B cell (primary cell): Measurements from ENCODE around the gene DOLPP1. TPM values are rescaled to one million over a fixed set of nuclear protein-coding genes. Genes with fewer than 3 reads are reported as not detected.
A peak's percentile ranks its signal among the peaks of the same experiment; 100 is the strongest.

Experiments used
- ATAC-seq: fragments of 200-7000 bp; cut with Tn5 transposase; one replicate; pipeline ENCODE4 v1.10.0; 2021; ENCODE audit warnings: low read depth, mild to moderate bottlenecking, moderate number of reproducible peaks, moderate library complexity
- CTCF ChIA-PET: fragments of 350-600 bp; sonication (Branson Sonifier 250); formaldehyde crosslinking; loops from one replicate; lab custom pipeline; 2021; ENCODE audit warnings: antibody characterized with exemption, inconsistent platforms; lab: Charles Lee
- POLR2A ChIA-PET: fragments of 350-600 bp; sonication (Branson Sonifier 250); formaldehyde crosslinking; loops from one replicate; lab custom pipeline; 2021; ENCODE audit warnings: antibody characterized with exemption; lab: Charles Lee
- DNase-seq: peaks from one replicate; pipeline ENCODE4 v3.0.0; 2013
- H2AFZ ChIP-seq: 2 replicates; pipeline ENCODE4 v1.6.1; 2012; ENCODE audit warnings: mild to moderate bottlenecking, low read depth, low read length; ENCODE audit not compliant: insufficient read depth, poor library complexity, severe bottlenecking
- H3K27ac ChIP-seq, 2 donors: 1 replicate in 1 of 2; 2 replicates in 1 of 2; pipeline ENCODE4 v1.5.1; 2012 to 2013; ENCODE audit warnings: low read length in 2 of 2, mild to moderate bottlenecking in 2 of 2, moderate library complexity in 1 of 2
- H3K27me3 ChIP-seq, 4 experiments: fragments of 200-600 bp in 1 of 4; sonication (generic) in 1 of 4; replicated peaks in 1 of 4; 1 replicate in 2 of 4; 2 replicates in 2 of 4; pipeline versions ENCODE4 v1.6.1 to v1.7.0; 2013 to 2016; ENCODE audit warnings: low read length in 3 of 4, mild to moderate bottlenecking in 2 of 4, mixed read lengths in 1 of 4, moderate library complexity in 1 of 4; ENCODE audit not compliant: insufficient read depth in 4 of 4, control insufficient read depth in 3 of 4; ENCODE audit errors: control extremely low read depth in 1 of 4
- H3K36me3 ChIP-seq, 2 experiments: replicated peaks in 1 of 2; 1 replicate in 1 of 2; 2 replicates in 1 of 2; pipeline versions ENCODE4 v1.6.1 to v1.7.1; 2013; ENCODE audit warnings: low read length in 1 of 2; ENCODE audit not compliant: insufficient read depth in 2 of 2, control insufficient read depth in 1 of 2; ENCODE audit errors: control extremely low read depth in 1 of 2, extremely low read depth in 1 of 2
- H3K4me1 ChIP-seq, 2 donors: fragments of 200-600 bp in 1 of 2; sonication (generic) in 1 of 2; 1 replicate in 1 of 2; 2 replicates in 1 of 2; pipeline versions ENCODE4 v1.5.1 to v1.6.1; 2013 to 2017; ENCODE audit warnings: low read length in 2 of 2; ENCODE audit not compliant: control insufficient read depth in 2 of 2, insufficient read depth in 2 of 2
- H3K4me2 ChIP-seq: replicated peaks from 2 replicates; pipeline ENCODE3; 2012; ENCODE audit warnings: mild to moderate bottlenecking, low read depth, low read length; ENCODE audit not compliant: poor library complexity, severe bottlenecking
- H3K4me3 ChIP-seq, 5 experiments: fragments of 200-600 bp in 1 of 5; sonication (generic) in 1 of 5; 1 replicate in 3 of 5; 2 replicates in 2 of 5; pipeline versions ENCODE4 v1.5.1 to v1.7.0; 2011 to 2016; ENCODE audit warnings: low read length in 4 of 5, mild to moderate bottlenecking in 4 of 5, low read depth in 2 of 5, control low read depth in 1 of 5, moderate library complexity in 1 of 5; ENCODE audit not compliant: insufficient read depth in 1 of 5; ENCODE audit errors: control extremely low read depth in 1 of 5, extremely low read depth in 1 of 5
- H3K79me2 ChIP-seq: fragments of 200-600 bp; sonication (generic); one replicate; pipeline ENCODE4 v1.6.0; 2016; ENCODE audit warnings: low read length; ENCODE audit not compliant: control insufficient read depth, insufficient read depth
- H3K9ac ChIP-seq: fragments of 200-600 bp; sonication (generic); 2 replicates; pipeline ENCODE4 v1.6.1; 2017; ENCODE audit warnings: mild to moderate bottlenecking, low read length, moderate library complexity
- H3K9me3 ChIP-seq, 3 donors: one replicate each; pipeline versions ENCODE4 v1.6.1 to v1.7.1; 2013; ENCODE audit warnings: low read length in 2 of 3; ENCODE audit not compliant: control insufficient read depth in 2 of 3, insufficient read depth in 1 of 3; ENCODE audit errors: control extremely low read depth in 1 of 3
- H4K20me1 ChIP-seq: 2 replicates; pipeline ENCODE4 v1.6.0; 2012; ENCODE audit warnings: mild to moderate bottlenecking, low read length; ENCODE audit not compliant: insufficient read depth, control insufficient read depth, poor library complexity, severe bottlenecking
- H3K27ac Mint-ChIP-seq: one replicate; pipeline ENCODE4 v1.8.0; 2021; ENCODE audit warnings: mixed read lengths
- H3K27me3 Mint-ChIP-seq: one replicate; pipeline ENCODE4 v1.8.0; 2021; ENCODE audit warnings: mixed read lengths
- H3K4me1 Mint-ChIP-seq: one replicate; pipeline ENCODE4 v1.8.0; 2021; ENCODE audit warnings: mixed read lengths
- H3K4me3 Mint-ChIP-seq: one replicate; pipeline ENCODE4 v1.8.0; 2021; ENCODE audit warnings: mixed read lengths
- H3K9me3 Mint-ChIP-seq: one replicate; pipeline ENCODE4 v1.8.0; 2022; ENCODE audit warnings: mixed read lengths; ENCODE audit not compliant: insufficient read depth
- CTCF ChIP-seq: fragments of 200-600 bp; IDR thresholded peaks from one replicate; pipeline ENCODE4 v1.8.0; 2022; ENCODE audit warnings: antibody characterized with exemption, mild to moderate bottlenecking
- EZH2 ChIP-seq: IDR thresholded peaks from 2 replicates; pipeline ENCODE4 v1.6.1; 2012; ENCODE audit warnings: borderline replicate concordance, low read depth, mild to moderate bottlenecking, moderate library complexity, low read length; ENCODE audit not compliant: insufficient read depth, poor library complexity, severe bottlenecking
- WGBS: methylation state at CpG from one replicate; pipeline ENCODE4 v1.1.5; 2013; ENCODE audit warnings: missing lambda C conversion rate; ENCODE audit not compliant: insufficient coverage; 5-methylcytosine and 5-hydroxymethylcytosine counted together
- intact Hi-C: fragments of 100-400 bp; cut with micrococcal nuclease; formaldehyde crosslinking; loops from one replicate; pipeline ENCODE4 v1.10.0; 2022
- polyA plus RNA-seq: library from polyadenylated mRNA; depleted of rRNA; stranded (reverse); fragments of >200 nt; gene quantifications from 2 replicates; pipeline ENCODE4 v1.2.3, GENCODE V29; 2012
- total RNA-seq, 2 donors: library from RNA; stranded (reverse); fragments of 120-200 nt in 1 of 2; gene quantifications; 1 replicate in 1 of 2; 2 replicates in 1 of 2; pipeline versions ENCODE4 v1.2.3 to v1.2.4, GENCODE V29; 2013 to 2022

Gene DOLPP1
- total and polyA plus RNA-seq, 2 donors (not counting 1 experiment from before 2014, with no cell fraction given) = 4.7 to 8.6 TPM

DNA sequence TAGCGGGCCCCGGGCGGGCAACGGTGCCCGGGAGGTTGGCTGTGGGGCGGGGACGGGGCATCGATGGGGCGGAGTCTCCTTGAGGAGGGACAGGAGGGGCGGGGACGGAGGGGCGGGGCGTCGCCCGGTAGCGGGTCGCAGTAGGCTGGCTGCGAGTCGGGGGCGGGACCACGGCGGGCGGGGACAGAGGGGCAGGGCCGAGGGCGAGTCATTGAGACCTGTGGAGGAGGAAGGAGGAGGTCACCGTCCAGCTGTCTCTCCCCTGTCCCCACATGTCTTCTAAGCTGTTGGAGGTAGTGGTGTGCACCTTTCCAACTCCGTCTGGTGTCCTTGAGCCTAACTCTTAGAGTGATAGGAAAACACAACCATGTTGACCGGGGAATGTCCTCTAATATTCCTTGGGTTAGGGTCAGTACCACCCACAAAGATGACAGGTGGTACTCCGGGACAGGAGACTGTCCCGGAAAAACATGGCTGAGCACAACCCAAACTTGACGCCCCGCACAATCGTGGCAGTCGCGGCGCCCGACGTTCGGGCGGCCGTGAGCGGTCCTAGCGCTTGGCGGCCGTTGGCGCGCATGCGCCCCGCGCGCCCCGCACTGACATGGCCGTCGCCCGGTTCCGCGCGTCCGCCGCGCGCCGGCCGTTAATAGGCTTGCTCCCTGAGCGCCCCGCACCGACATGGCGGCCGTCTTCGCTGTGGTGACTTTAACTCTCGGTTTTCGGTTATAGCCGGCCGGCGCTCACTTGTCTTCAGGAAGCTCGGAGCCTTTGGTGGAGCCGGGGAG, 30.0 kb downstream of the DOLPP1 start, which contains the start of the genes CRAT and PTPA:
TSS of gene CRAT (minus strand) at position 54 of the 788 bp plus-strand sequence. CDS start 284 bp downstream, outside the sequence.
TSS of gene PTPA (plus strand) at position 676 of the 788 bp plus-strand sequence. CDS start 186 bp downstream, outside the sequence.
- peak within 1 kb of the TSS; percentile 86 for H3K9ac ChIP-seq
- Mint-ChIP-seq H3K27me3 (no peaks in the 10 kb centered on the region), H3K9me3 (no peaks in the 10 kb centered on the region), H3K4me1 (peaks cover 25% of the 10 kb centered on the region), H3K27ac (peak within 1 kb of the TSS; percentile 96), H3K4me3 (peak within 1 kb of the TSS; percentile 96)
- H3K27me3 ChIP-seq = no peaks in the 10 kb centered on the region
- H3K4me2 ChIP-seq = peak within 1 kb of the TSS; percentile 100
- peak within 1 kb of the TSS; percentile 100 for H2AFZ ChIP-seq
- peak; percentile 96 for DNase-seq
- peaks cover 12 to 19% of the 10 kb centered on the region in 2 donors for H3K4me1 ChIP-seq
- TF ChIP-seq EZH2 = no peak
- no peak for TF ChIP-seq CTCF
- ATAC-seq = peak; percentile 88
- H3K79me2 ChIP-seq = peaks cover 42% of the 10 kb centered on the region
- H3K36me3 ChIP-seq = no peaks in the 10 kb centered on the region
- peak within 1 kb of the TSS; percentile 81 to 85 for H3K27ac ChIP-seq
- intact Hi-C loops = loop anchor here (1.0 to 10.0 kb wide), 10 partner anchors 29 to 944 kb away; partner anchors contain the start of genes ASB6, DOLPP1, GPR107 and IER5L
- H3K9me3 ChIP-seq = no peaks in the 10 kb centered on the region
- WGBS = under 1% methylated on average over 67 of the region's 77 CpGs
- no peaks in the 10 kb centered on the region for H4K20me1 ChIP-seq
- CTCF ChIA-PET = interaction anchor here (0.6 to 4.4 kb wide), 5 partner anchors 21 to 498 kb away, joined by 3 to 18 read pairs (median 3); no protein-coding TSS in a partner anchor
- H3K4me3 ChIP-seq = peak within 1 kb of the TSS; percentile 92 to 98 (median 95)
- POLR2A ChIA-PET = interaction anchor here (0.6 to 1.1 kb wide), 5 partner anchors 29 to 778 kb away, joined by 3 to 6 read pairs (median 3); partner anchors contain the start of gene DOLPP1
